Tibial artery (tissue), 4 donors: Measurements from ENCODE around the gene OXT.

Source experiments
- DNase-seq, 2 donors: peaks; one replicate each; pipeline ENCODE4 v3.0.0-alpha.2; 2019
- H3K27ac ChIP-seq, 2 donors: fragments of 200-600 bp; sonication (generic) in 1 of 2; 1 replicate in 1 of 2; 2 replicates in 1 of 2; pipeline ENCODE4 v1.5.1; 2018 to 2019; ENCODE audit warnings: mild to moderate bottlenecking in 1 of 2
- H3K27me3 ChIP-seq, 2 donors: fragments of 200-600 bp; sonication (generic) in 1 of 2; one replicate each; pipeline versions ENCODE4 v1.5.1 to v1.6.0; 2016 to 2019
- H3K36me3 ChIP-seq, 3 donors: fragments of 200-600 bp; sonication (generic) in 2 of 3; one replicate each; pipeline ENCODE4 v1.5.1; 2016 to 2019; ENCODE audit warnings: mild to moderate bottlenecking in 2 of 3
- H3K4me1 ChIP-seq, 4 donors: fragments of 200-600 bp; sonication (generic) in 2 of 4; 1 replicate in 3 of 4; 2 replicates in 1 of 4; pipeline ENCODE4 v1.5.1; 2016 to 2019
- H3K4me3 ChIP-seq, 2 donors: fragments of 200-600 bp; sonication (generic) in 1 of 2; 1 replicate in 1 of 2; 2 replicates in 1 of 2; pipeline ENCODE4 v1.5.1; 2018 to 2019; ENCODE audit warnings: mild to moderate bottlenecking in 2 of 2
- H3K9me3 ChIP-seq, 3 donors: fragments of 200-600 bp; sonication (generic) in 1 of 3; one replicate each; pipeline ENCODE4 v1.5.1; 2016 to 2019
- CTCF ChIP-seq, 2 experiments: fragments of 200-600 bp in 1 of 2; fragments of 450-650 bp in 1 of 2; IDR thresholded peaks; one replicate each; pipeline ENCODE4 v1.5.1; 2017 to 2019; ENCODE audit warnings: antibody characterized with exemption in 2 of 2, mild to moderate bottlenecking in 1 of 2, moderate library complexity in 1 of 2
- intact Hi-C: fragments of 100-400 bp; cut with DNase I; formaldehyde crosslinking; loops from one replicate; pipeline ENCODE4 v1.15.0; 2023; ENCODE audit warnings: low total_unique reads

OXT gene

DNA sequence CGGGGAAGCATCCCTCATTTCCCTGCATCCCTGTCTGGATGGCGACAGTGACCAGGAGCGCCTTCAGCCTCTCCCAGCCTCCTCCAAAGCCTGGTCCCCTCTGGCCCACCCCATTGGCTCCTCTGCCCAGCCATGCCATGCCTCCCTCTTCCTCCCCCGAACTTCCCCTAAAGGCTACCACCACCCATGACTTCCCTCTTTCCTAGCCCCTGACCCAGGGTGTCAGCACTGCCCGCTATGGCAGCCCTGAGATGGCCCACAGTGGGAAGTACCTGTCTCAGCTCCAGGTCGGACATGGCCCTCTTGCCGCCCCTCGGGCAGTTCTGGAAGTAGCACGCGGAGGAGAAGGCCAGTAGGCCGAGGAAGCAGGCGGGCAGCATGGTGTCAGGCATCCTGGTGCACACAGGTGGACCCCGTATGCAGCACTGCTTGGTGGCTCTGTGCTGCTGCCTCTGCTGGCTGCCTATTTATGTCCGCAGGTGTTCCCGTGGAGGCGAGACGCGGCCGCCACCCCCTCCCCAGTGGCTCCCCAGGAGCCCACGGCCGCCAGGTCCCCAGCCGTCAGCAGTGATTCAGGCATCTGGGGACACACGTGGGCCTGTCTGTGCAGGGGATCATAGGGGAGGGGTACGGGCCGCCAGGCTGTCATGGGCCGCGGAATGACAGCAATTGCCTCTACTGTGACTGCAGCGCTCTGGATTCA lies 13.0 kb downstream of the OXT start, which contains the start of gene AVP:
Gene AVP, minus strand, starts transcription at position 442 of the 703 bp plus-strand sequence. Its CDS starts 50 bp downstream, at position 392.
- Histone ChIP-seq H3K27me3 (peaks cover 0 to 62% of the 10 kb centered on the region in 2 donors), H3K9me3 (no peaks in the 10 kb centered on the region), H3K27ac (no peak within 1 kb of the TSS), H3K4me1 (peaks cover 0 to 22% (median 16%) of the 10 kb centered on the region in 4 donors), H3K36me3 (no peaks in the 10 kb centered on the region), H3K4me3 (no peak within 1 kb of the TSS)
- no peak for TF ChIP-seq CTCF (IDR thresholded peaks at IDR 0.05)
- intact Hi-C loops: no loop called here
- DNase-seq: no peak

DNA sequence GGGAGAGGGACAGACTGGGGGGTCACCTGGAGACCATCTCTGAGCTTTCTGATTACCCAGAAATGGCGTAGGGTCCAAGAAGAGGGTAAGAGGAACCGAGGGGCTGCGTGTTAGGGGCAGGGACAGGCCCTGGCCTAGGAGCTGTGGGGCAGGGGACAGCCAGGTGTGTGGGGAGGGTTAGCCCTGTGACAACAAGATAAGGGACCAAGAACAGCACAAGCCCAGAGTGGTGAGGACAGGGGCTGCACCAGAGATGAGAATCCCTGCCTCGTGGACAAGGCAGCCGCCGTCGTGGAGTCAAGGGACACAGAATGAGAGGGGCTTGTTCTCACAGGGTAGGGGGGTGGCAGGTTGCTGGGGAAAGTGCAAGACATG lies 13.6 kb downstream of the OXT start:
- H3K9me3 ChIP-seq: no peaks in the 10 kb centered on the region
- peaks cover 0 to 22% (median 16%) of the 10 kb centered on the region in 4 donors for H3K4me1 ChIP-seq
- H3K27me3 ChIP-seq: peaks cover 0 to 67% of the 10 kb centered on the region in 2 donors
- no peak overlapping the region for H3K4me3 ChIP-seq
- H3K36me3 ChIP-seq: no peaks in the 10 kb centered on the region
- no peak overlapping the region for H3K27ac ChIP-seq
- no peak for TF ChIP-seq CTCF (IDR thresholded peaks at IDR 0.05)
- no peak for DNase-seq
- intact Hi-C loops: no loop called here

DNA sequence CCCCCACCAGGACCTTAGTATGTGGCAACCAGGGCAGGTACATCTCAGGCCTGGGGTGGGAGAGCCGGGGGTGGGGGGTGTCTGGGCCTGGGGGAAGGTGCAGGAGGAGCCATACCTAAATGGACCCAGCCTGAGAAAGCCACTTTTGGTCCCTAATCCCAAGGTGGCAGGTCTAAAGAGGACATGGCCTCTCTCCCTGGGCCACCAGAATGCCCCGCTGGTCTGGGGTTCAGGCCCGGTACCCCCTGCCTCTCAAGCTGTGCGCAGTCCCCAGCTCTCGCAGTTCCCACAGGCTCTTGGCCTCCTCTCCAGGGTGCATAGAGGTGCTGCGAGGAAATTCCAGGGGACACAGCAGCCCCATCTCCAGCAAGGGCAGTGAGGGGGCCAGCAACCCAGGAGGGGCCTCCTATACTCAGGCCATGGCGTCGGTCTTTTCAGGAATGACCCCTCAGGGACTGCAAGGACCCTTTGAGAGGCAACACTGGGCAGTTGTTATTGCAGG lies 14.2 kb downstream of the OXT start:
- no peak for TF ChIP-seq CTCF (IDR thresholded peaks at IDR 0.05)
- no peaks in the 10 kb centered on the region for H3K36me3 ChIP-seq
- peaks cover 0 to 20% (median 16%) of the 10 kb centered on the region in 4 donors for H3K4me1 ChIP-seq
- H3K4me3 ChIP-seq: no peak overlapping the region
- no peak overlapping the region for H3K27ac ChIP-seq
- DNase-seq: no peak
- intact Hi-C loops: no loop called here
- H3K9me3 ChIP-seq: no peaks in the 10 kb centered on the region
- peaks cover 0 to 69% of the 10 kb centered on the region in 2 donors for H3K27me3 ChIP-seq

GRCh38 chr20:3088031-3088430 lies 16.6 kb downstream of the OXT start:
- H3K27me3 ChIP-seq: peaks cover 0 to 64% of the 10 kb centered on the region in 2 donors

GRCh38 chr20:3090565-3090964 lies 19.1 kb downstream of the OXT start:
- no peak for TF ChIP-seq CTCF (IDR thresholded peaks at IDR 0.05)
- H3K9me3 ChIP-seq: no peaks in the 10 kb centered on the region
- no peak overlapping the region for H3K4me3 ChIP-seq
- no peak for DNase-seq
- H3K4me1 ChIP-seq: peaks cover 0 to 9% (median 3%) of the 10 kb centered on the region in 4 donors
- peaks cover 0 to 45% of the 10 kb centered on the region in 2 donors for H3K27me3 ChIP-seq
- no peak overlapping the region for H3K27ac ChIP-seq
- no peaks in the 10 kb centered on the region for H3K36me3 ChIP-seq
- intact Hi-C loops: no loop called here

More at GRCh38 chr20:3088031-3088430, 16.6 kb downstream of the OXT start:
- H3K9me3 ChIP-seq: no peaks in the 10 kb centered on the region
- peaks cover 0 to 10% (median 7%) of the 10 kb centered on the region in 4 donors for H3K4me1 ChIP-seq
- H3K4me3 ChIP-seq: no peak overlapping the region
- no peak for TF ChIP-seq CTCF (IDR thresholded peaks at IDR 0.05)
- DNase-seq: no peak
- H3K36me3 ChIP-seq: no peaks in the 10 kb centered on the region
- intact Hi-C loops: no loop called here
- H3K27ac ChIP-seq: no peak overlapping the region
